Calu3 (cell line): ENCODE data around the gene KIF2C. TPM values are rescaled to one million over a fixed set of nuclear protein-coding genes. Genes with fewer than 3 reads are reported as not detected.
A peak's percentile ranks its signal among the peaks of the same experiment; 100 is the strongest.
"Not testable (repeated sequence)": the region's sequence is repeated elsewhere in the genome, so short reads cannot be mapped to it uniquely, and the experiment has no call there.

ENCODE experiments used
- BruUV-seq: library from RNA; stranded (reverse); fragments of 400-500 nt; replicated peaks from 2 replicates; lab custom pipeline; 2021; lab: Mats Ljungman, UMichigan
- CTCF ChIA-PET: fragments of 300-600 bp; sonication (Branson Sonifier 250); formaldehyde crosslinking; loops from one replicate; lab custom pipeline; 2022; ENCODE audit warnings: antibody characterized with exemption; lab: Charles Lee
- DNase-seq: peaks from one replicate; pipeline ENCODE4 v3.0.0; 2022
- H3K27ac Mint-ChIP-seq: one replicate; pipeline ENCODE4 v1.8.0; 2022; ENCODE audit warnings: mixed read lengths; ENCODE audit not compliant: unreplicated experiment
- H3K27me3 Mint-ChIP-seq: one replicate; pipeline ENCODE4 v1.8.0; 2022; ENCODE audit warnings: mixed read lengths; ENCODE audit not compliant: unreplicated experiment
- H3K36me3 Mint-ChIP-seq: one replicate; pipeline ENCODE4 v1.8.0; 2022; ENCODE audit warnings: mild to moderate bottlenecking, moderate library complexity, mixed read lengths; ENCODE audit not compliant: insufficient read depth, unreplicated experiment
- H3K4me1 Mint-ChIP-seq: one replicate; pipeline ENCODE4 v1.8.0; 2022; ENCODE audit warnings: mild to moderate bottlenecking, low read depth, mixed read lengths; ENCODE audit not compliant: unreplicated experiment
- H3K4me3 Mint-ChIP-seq: one replicate; pipeline ENCODE4 v1.8.0; 2022; ENCODE audit warnings: mild to moderate bottlenecking, low read depth, moderate library complexity, mixed read lengths; ENCODE audit not compliant: unreplicated experiment
- H3K9me3 Mint-ChIP-seq: one replicate; pipeline ENCODE4 v1.8.0; 2022; ENCODE audit warnings: low read depth, mixed read lengths; ENCODE audit not compliant: unreplicated experiment
- intact Hi-C: fragments of 100-400 bp; cut with micrococcal nuclease; formaldehyde crosslinking; loops from one replicate; pipeline ENCODE4 v1.10.0; 2022; ENCODE audit not compliant: unreplicated experiment
- total RNA-seq: library from RNA; stranded (reverse); gene quantifications from 2 replicates; pipeline ENCODE4 v1.2.3, GENCODE V29; 2022
- TF ChIP-seq, protein P1 (sequence below): fragments of 200-600 bp; IDR thresholded peaks from one replicate; pipeline ENCODE4 v1.8.0; 2022; ENCODE audit warnings: antibody characterized with exemption; ENCODE audit not compliant: unreplicated experiment

The KIF2C gene
- total RNA-seq, 1 experiment from 2014 or later, result 67.6 TPM

DNA sequence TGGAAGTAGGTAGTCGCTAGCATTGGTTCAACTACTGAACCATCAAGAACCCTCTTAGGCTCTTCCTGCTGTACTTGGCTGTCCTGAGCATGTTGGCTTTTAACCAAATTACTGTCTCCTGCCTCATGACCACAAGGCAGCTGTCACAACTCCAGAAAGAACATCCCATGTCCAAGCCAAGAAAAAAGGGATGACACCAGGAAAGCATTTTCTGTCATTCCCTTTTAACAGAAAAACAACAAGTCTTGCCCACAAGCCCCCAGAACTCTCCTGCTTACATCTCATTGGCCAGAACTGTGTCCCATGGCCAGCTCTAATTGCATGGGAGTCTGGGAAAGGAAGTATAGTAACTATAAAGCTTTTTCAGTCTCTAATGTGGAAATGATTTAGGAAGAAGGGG lies 6.3 kb upstream of the KIF2C start:
- Mint-ChIP-seq H3K9me3 (peaks cover 4% of the 10 kb centered on the region), H3K27me3 (peaks cover 17% of the 10 kb centered on the region), H3K36me3 (peaks cover 23% of the 10 kb centered on the region), H3K4me3 (no peak overlapping the region), H3K27ac (no peak overlapping the region), H3K4me1 (peaks cover 19% of the 10 kb centered on the region)
- TF ChIP-seq, protein P1, sequence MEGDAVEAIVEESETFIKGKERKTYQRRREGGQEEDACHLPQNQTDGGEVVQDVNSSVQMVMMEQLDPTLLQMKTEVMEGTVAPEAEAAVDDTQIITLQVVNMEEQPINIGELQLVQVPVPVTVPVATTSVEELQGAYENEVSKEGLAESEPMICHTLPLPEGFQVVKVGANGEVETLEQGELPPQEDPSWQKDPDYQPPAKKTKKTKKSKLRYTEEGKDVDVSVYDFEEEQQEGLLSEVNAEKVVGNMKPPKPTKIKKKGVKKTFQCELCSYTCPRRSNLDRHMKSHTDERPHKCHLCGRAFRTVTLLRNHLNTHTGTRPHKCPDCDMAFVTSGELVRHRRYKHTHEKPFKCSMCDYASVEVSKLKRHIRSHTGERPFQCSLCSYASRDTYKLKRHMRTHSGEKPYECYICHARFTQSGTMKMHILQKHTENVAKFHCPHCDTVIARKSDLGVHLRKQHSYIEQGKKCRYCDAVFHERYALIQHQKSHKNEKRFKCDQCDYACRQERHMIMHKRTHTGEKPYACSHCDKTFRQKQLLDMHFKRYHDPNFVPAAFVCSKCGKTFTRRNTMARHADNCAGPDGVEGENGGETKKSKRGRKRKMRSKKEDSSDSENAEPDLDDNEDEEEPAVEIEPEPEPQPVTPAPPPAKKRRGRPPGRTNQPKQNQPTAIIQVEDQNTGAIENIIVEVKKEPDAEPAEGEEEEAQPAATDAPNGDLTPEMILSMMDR, result no peak
- CTCF ChIA-PET, result no interaction called here
- no peak for DNase-seq
- no TSS peak for BruUV-seq
- intact Hi-C loops, result no loop called here

DNA sequence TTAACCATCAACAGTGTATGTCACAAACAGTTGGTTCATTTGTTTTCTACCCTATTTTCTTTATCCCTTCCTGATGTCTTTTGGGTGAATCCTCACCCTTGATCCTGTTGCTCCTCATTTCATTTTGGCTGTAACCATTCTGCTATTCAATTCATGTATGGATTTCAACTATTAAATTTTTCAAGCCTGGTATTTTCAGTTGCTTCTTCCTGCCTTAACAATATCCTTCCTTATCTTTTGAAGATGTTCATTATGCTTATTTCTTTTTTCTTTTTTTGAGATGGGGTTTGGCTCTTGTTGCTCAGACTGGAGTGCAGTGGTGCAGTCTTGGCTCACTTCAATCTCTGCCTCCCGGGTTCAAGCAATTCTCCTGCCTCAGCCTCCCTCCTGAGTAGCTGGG lies 5.9 kb upstream of the KIF2C start:
- peaks cover 17% of the 10 kb centered on the region for H3K27me3 Mint-ChIP-seq
- no peak for DNase-seq
- peaks cover 4% of the 10 kb centered on the region for H3K9me3 Mint-ChIP-seq
- peaks cover 27% of the 10 kb centered on the region for H3K36me3 Mint-ChIP-seq
- no peak overlapping the region for H3K27ac Mint-ChIP-seq
- H3K4me1 Mint-ChIP-seq, result peaks cover 16% of the 10 kb centered on the region
- TF ChIP-seq, protein P1, result no peak
- CTCF ChIA-PET, result no interaction called here
- H3K4me3 Mint-ChIP-seq, result no peak overlapping the region
- intact Hi-C loops, result no loop called here
- no TSS peak for BruUV-seq

DNA sequence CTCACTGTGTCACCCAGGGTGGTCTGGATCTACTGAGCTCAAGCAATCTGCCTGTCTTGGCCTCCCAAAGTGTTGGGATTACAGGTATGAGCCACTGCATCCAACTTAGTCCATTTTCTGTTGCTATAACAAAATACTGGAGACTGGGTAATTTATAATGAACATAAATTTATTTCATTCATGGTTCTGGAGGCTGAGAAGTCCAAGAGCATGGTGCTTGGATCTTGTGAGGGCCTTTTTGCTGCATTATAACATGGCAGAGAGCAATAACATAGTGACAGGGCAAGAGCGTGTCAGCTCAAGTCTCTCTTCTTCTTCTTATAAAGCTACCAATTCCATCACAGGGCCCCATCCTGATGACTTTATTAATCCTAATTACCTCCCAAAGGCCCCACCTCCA lies 3.6 kb upstream of the KIF2C start:
- DNase-seq, result no peak
- TF ChIP-seq, protein P1, result no peak
- Mint-ChIP-seq H3K27me3 (peaks cover 17% of the 10 kb centered on the region), H3K9me3 (peaks cover 4% of the 10 kb centered on the region), H3K27ac (no peak overlapping the region), H3K4me3 (no peak overlapping the region), H3K4me1 (peaks cover 4% of the 10 kb centered on the region), H3K36me3 (peaks cover 34% of the 10 kb centered on the region)
- CTCF ChIA-PET, result interaction anchor here (0.6 kb wide), 1 partner anchor 45 kb away, joined by 3 read pairs; no protein-coding TSS in a partner anchor
- intact Hi-C loops, result no loop called here
- BruUV-seq, result no TSS peak

DNA sequence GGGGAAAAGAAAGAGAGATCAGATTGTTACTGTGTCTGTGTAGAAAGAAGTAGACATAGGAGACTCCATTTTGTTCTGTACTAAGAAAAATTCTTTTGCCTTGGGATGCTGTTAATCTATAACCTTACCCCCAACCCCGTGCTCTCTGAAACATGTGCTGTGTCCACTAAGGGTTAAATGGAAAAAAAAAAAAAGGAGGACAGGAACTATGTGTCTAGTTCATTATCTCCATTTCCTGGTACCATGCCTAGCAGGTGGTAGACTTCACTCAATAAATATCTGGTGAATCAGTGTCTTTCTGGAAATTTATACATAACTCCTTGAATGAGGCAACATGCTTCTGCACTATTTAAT lies 707 bp upstream of the KIF2C start:
- DNase-seq, BruUV-seq, CTCF ChIA-PET, H3K9me3 Mint-ChIP-seq, H3K4me1 Mint-ChIP-seq: not testable (repeated sequence)
- Mint-ChIP-seq H3K36me3 (peaks cover 46% of the 10 kb centered on the region), H3K27ac (peak overlapping the region; percentile 92), H3K27me3 (peaks cover 17% of the 10 kb centered on the region), H3K4me3 (peak overlapping the region; percentile 84)
- intact Hi-C loops, result loop anchor here (1.0 kb wide), 1 partner anchor 8 kb away; the partner anchor contains the start of gene RNU5D-1

DNA sequence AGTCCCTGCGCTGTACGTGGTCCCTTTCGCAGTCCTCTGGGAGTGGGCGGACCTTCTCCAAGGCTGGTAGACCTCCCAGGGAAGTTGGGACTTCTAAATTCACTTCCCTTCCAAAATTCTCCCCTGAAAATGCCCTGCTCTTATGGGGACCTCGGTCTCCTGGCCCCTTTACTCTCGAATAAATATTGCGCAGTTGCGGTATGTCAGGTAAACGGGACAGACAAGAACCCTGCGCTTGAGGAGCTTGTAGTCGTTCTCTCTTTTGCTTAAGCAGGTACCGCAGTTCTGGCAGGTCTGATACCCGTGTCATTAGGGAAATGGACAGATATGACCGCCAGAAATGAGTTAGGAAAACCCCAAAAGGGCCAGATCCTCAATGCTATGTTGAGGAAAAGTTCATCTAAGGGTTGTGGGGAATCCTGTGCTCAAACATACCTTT lies 561 bp downstream of the KIF2C start:
- peaks cover 17% of the 10 kb centered on the region for H3K27me3 Mint-ChIP-seq
- peaks cover 10% of the 10 kb centered on the region for H3K4me1 Mint-ChIP-seq
- DNase-seq, result no peak
- H3K36me3 Mint-ChIP-seq, result peaks cover 51% of the 10 kb centered on the region
- BruUV-seq, result TSS peak; percentile 89
- peak overlapping the region; percentile 92 for H3K27ac Mint-ChIP-seq
- peaks cover 4% of the 10 kb centered on the region for H3K9me3 Mint-ChIP-seq
- intact Hi-C loops, result no loop called here
- H3K4me3 Mint-ChIP-seq, result peak overlapping the region; percentile 84
- CTCF ChIA-PET, result interaction anchor here (0.6 kb wide), 1 partner anchor 9 kb away, joined by 3 read pairs; the partner anchor contains the start of gene RNU5D-1
- TF ChIP-seq, protein P1, result no peak
